Fibroblast of peridontal ligament (primary cell): ENCODE measurements around the gene MSRB3.
"Not testable (repeated sequence)": the region's sequence is repeated elsewhere in the genome, so short reads cannot be mapped to it uniquely, and the experiment has no call there.

Experiments used
- DNase-seq: peaks from one replicate; pipeline ENCODE4 v3.0.0-alpha.2; 2010; ENCODE audit errors: extremely low read depth

MSRB3 gene

DNA sequence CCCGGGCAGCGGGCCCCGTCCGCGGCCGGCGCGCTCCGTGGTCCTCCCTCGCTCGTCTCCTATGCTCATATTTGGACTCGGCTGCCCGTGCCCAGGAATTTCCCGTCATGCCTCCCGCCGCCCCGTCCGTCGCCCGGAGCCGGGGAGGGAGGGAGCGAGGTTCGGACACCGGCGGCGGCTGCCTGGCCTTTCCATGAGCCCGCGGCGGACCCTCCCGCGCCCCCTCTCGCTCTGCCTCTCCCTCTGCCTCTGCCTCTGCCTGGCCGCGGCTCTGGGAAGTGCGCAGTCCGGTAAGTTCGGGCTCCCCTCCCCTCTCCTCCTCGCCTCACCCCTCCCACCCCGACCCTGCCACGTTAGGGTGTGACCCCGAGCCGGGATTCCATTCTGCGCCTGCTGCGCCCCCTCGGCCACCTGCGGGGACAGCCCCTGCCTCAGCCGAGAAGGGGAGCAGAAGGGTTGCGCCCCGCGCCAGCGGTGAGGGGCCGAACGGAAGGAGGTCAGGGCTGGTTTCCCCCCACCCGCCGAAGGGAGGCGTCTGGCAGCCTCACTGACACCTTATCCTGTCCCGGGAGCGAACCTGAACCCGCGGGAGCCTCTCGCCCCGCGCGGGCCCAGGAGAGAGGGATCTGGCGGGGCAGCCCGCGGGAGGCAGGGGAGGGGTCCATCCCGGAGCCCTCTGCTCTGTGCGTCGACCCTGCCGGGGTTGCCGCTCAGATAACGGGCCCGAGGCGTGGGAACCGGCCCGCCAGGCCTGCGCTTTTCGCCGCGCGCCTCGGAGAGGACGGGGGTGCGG, at the start of gene MSRB3:
Gene MSRB3, plus strand, starts transcription at position 108 of the 793 bp plus-strand sequence. CDS start 29,897 bp downstream, outside the sequence.
- peak; percentile 74 for DNase-seq

DNA sequence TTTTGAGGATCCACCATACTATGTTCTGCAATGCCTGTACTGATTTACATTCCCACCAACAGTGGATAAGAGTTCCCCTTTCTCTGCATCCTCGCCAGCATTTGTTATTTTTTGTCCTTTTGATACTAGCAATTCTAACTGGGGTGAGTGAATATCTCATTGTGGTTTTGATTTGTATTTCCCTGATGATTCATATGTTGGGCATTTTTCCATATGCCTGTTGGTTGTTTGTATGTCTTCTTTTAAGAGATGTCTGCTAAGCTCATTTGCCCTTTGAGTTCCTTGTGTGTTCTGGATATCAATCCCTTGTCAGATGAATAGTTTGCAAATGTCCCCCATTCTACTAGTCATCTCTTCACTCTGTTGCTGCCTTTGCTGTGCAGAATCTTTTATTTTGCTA, 49.0 kb upstream of the MSRB3 start:
- DNase-seq: peak; percentile 72

DNA sequence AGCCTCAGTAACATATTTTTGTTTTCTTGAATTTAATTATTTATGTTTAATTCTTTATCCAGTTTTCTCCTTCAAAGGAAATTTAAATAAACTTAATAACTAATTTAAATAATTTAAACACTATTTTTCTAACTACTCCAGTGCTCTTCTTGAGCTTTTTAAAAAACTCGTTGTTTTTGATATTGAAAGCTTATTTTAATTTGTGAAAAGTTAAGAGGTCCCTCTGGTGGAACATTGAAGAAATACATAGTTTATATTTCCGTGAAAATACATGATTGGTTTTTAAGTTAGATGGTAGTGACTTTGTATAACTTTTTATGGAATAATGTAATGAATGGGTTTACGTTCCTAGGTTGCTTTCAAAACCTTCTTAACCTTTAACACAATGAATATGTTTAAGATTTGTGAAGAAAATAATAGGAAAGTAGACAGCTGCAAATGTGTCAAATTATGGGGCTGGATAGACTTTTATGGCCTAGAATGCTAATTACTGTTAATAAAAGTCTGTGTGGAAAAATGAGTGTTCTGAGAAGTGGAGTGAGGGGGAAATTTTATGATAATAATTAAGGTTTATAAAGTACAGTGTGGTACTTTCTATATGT, 45.9 kb upstream of the MSRB3 start:
- peak; percentile 66 for DNase-seq

DNA sequence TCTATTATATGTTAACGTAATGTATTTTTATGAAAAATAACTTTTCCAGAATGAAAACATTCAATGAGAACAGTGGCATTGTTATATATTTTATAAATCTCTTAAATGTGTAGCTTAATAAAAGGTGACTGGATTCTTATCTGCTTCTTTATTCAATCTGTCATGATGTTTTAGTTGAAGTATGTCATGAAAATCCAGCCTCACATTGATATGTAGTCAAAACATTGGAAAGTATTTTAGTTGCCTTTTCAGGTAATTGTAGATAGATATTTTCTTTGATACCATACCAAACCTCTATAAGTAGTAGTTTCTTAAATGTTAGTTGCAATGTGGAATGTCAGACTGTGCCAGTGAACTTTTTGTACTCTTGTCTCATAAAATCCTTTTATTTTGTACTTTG, 41.3 kb upstream of the MSRB3 start:
- DNase-seq: no peak

DNA sequence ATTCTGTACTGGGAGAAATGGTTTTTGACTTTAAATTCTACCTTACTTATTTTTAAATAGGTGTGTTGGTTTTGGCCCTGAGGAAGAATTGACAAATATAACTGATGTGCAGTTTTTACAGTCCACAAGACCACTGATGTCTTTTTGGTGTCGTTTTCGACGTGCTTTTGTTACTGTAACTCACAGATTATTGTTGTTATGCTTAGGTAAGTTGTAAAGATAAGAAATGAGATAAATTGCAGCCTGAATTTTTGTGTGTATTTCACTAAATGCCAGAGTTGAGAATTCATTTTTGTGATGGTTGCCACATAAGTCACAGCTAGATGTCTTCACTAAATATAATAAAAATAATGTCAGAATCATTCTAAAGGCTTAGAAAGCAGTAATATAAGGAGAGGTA, 39.9 kb upstream of the MSRB3 start:
- no peak for DNase-seq

DNA sequence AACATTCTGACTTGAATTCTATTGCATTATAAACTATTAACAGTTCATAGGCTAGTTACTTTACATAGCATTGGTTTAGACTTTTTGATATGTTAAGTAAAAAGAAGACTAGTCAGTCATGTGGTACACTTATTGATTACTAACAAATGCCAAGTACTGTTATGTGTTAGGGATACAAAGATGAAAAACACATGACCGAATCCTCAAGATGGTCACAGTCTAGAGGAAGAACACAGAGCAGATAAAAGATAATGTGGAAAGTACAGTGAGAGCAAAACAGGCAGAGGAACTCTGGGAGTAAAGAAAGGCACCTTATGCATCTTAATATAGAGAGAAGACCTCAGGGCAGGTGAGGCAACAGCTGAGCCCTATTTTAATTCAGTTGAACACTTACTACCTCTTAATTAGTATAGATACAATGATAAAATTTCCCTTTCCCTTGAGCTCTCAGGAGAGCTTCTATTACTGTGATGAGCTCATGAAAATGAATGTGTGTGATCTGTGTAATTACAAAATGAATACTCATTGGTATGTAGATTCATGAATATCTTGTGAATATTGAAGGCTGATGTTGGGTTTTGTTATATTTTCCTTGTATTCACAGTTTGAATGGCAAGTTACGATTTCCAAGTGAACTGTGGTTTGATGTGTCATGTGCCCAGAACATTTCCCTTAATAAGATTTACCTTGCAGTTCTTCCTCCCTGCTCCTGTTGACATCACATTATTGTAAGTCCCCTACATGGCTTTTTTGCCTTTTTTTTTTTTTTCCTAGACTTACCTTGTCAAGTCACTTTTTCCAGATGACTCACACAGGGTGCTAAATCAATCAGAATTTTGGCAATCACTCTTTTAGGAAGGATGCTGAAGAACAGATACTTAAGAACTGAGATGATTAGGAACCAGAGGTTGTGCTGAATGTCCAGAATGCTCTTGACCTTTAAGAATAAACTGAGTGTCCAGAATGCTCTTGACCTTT, 29.5 kb upstream of the MSRB3 start:
- no peak for DNase-seq

DNA sequence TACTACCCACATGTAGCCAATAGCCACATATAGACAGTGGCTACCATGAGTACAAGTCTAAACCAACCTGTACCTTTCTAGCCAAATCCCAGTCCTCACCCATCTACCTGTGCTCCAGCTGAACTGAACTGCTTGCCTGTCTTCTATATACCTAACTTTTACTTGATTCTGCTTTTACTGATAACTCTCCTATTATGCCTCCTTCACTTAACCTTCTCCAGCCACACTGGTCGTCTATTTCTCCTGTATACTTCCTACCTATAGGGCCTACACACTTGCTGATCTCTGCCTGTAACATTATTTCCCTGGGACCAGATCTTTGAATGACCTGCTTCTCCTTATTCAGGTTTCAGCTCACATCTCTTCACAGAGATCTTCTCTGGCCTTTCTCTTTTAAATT, 26.0 kb upstream of the MSRB3 start:
- DNase-seq: no peak

DNA sequence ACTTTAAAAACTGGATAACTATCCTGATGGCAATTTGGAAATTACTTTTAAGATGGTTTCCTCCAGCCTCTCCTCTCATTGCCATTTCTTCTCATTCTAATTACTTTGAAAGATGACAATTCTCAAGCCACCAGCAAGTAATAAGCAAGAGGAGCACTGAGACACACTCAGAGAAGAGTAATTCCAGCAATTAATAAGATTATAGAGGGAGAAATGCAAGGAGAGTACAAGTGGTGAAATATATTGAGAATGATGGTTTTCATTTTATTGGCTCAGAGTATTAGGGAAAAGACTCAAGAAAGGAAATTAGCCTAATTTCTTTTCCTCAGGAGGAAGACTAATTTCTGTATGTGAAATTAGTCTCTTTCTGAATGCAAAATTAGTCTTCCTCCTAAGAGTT, 20.5 kb upstream of the MSRB3 start:
- no peak for DNase-seq

DNA sequence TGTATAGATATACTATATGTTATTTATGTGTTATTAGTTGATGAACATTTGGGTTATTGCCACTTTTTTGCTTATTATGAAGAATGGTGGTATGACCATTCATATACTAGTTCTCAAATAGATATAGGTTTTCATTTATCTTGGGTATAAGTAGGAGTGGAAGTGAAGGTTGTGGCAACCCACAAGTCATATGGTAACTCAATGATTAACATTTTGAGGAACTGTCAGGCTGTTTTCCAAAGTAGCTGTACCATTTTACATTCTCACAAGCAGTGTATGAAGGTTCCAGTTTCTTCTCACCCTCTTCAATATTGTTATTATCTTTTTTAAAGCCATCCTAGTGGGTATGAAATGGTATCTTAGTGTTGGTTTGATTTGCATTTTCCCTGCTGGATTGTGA, 19.0 kb upstream of the MSRB3 start:
- no peak for DNase-seq

DNA sequence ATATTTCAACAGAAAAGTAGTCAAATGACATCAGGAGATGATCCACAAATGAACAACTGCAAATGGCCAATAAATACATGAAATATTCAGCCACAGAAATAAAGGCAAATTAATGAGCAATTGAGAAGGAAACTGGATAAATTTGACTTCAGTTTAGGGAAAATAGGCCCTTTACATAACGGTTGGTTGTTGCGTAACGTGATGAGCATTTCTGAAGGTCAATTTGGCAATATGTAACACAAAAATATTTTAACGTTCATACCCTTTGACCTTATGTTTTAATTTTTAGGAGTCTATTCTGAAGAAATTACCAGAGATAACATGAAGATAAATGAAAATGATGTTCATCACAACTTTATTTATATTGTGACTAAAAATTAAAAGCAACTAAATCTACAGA, 14.7 kb upstream of the MSRB3 start:
- no peak for DNase-seq

DNA sequence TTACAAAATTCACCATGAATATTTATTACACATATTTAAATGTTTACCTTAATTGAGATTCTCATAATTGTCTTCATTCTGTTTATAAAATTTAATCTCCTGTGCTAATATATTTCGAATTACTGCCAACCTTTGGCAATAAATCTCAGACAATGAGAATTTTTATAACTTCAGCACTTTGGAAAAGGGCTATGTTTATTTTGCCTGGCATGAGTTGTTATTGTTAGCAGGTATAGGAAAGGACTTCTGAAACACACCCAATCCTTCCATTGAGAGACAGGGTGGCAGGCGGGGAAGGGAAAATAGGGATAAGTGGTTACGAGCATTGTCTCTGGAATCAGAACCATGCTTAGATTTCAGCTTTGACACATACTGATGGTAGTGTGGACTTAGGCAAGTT, 12.1 kb upstream of the MSRB3 start:
- no peak for DNase-seq

DNA sequence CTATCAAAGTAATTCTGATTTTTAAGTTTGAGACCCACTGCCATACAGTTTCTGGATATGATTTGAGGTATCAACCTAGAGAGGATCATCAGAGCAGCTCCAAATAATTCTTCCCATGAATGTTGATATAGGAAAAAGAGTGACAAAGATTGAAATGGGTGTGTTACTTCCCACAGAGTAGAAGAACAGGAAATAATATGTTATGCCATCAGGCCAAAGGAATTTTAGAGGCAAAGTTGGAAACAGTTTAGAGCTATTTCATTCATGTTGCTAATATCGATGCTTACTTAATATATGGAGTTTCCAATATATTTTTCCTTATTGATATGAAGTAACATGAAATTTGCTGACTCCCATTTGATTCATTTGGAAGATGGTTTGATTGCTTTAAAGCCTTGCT, 8.9 kb upstream of the MSRB3 start:
- peak; percentile 9 for DNase-seq

DNA sequence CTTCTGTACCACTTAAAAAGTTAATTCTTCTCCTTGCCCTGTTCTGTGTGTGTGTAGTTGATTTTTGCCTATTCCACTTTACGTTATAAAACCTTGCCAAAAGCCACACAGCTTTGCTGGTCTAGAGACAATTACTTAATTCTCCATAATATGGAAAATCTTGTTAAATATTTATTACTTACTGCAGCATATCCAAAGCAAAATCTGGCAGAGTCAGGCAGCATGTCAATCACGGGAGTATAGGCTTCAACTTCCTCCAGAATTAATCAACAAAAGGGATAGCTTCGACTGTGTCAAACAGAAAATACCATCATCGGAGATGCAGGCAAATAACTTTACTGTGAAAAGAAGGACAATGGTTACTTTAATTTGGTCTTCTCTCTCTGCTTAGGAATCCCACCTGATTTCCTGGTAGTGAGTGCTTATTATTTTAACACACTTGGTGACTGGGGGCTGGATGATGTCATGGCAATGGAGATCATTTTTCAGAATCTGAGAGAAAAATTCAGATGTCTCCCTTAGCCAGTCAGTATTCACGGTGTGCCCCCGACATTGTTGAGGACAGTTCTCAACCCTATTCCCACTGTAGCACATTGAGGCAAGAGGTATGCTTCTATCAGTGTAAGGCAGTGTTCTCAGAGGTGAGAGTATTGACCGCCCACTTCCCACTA, 3.7 kb upstream of the MSRB3 start:
- DNase-seq: no peak

DNA sequence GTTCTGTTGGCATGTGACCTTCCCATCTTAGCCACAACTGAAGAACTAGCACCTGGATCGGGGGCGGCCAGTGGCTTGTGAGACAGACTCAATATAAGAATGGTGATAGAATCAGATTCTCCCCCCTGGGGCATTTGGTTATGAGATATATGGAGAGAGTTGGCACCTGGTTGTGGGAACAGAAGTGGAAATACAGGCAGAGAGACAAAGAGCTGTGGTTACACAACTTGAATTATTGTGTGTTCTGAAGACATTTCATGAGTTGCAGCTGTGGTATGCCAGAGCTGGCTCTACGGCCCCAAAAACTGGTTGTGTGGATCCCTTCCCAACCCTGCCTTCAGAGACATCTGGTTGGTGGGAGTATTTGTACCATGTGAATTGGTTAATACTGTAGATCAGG, 2.9 kb upstream of the MSRB3 start:
- no peak for DNase-seq

DNA sequence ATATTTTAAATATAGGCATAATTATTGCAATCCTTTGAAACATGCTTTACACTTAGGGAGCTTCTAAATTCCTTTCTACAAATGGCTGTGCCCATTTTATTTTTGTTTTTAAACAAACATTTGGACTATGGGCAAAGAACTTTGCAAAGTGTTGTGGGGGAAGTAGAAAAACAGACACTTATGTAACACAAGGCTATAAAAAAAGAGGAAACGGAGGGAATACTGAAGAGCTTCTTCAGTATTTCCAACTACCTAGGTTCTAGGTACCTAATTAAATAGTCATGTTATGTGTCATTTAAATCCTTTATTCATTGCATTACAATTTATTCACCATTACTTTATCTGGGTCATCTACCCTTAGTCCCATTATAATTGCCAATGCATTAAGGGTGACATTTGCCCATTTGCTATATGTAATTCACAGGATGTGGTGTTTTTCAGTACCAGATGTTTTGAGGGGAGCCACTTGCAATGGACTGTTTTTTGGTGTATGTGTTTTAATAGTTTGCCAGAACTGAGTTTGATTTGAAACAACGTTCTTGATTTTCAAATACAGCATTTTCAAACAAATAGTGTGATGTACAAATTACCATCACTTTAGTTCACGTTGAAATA, 1.5 kb upstream of the MSRB3 start:
- no peak for DNase-seq

DNA sequence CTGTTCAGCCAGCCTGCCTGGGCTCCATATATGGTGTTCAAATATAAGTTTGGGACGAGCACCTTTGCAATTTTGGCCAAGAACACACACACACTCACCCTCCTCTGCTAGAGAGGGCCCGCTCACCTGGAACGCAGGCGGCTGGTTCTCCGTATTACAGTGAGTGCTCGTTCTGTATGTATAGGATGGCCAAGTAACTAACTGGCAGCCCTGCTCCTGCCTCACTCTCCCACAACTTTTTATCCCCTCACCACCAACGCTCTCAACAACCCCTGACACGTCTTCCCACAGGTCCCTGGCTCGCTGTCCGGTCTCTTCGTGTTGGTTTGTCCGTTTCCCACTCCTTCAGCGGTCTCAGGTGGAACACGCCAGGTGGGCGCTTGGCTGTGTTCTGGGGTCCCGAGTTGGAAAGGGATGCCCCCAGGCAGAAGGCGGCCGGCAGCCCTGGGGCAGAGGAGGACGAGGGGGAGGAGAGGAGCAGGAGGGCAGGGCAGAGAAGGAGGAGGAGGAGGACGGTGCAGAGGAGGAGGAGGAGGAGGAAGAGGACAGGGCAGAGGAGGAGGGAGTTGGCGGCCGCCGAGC, 398 bp upstream of the MSRB3 start:
- peak; percentile 7 for DNase-seq

DNA sequence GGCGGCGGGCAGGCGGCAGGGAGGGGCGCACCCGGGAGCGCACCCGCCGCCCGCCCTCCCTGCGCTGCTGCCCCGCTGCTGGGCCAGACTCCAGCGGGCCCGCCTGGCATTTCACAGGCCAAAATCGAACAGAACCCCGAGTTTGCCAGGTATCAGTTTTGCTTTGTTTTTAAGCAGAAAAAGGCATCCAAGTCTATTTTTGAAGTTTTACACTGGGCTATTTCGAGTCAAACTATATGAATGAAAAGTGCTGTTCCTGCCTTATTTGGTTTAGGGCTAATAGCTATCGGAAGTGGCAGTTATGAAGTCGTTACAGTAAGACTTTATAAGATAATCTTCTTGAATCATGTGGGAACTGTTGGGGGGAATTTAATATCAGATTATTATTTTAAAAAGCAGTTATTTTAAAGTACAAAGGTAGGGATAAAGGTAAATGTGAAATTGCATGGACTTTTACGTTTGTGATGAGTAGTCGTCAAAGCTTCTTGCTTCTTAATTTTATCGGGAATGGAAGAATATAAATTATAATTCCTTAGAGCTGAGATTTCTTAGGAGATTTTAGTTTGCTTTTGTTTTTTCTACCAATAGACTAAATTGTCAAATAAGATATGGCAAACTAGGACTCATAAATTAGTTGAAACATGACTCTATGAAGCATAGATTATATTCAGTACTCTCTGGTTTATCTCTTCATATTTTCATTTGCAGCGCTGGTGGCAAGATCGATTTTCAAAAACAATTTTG, 1.1 kb downstream of the MSRB3 start:
- peak; percentile 38 for DNase-seq

DNA sequence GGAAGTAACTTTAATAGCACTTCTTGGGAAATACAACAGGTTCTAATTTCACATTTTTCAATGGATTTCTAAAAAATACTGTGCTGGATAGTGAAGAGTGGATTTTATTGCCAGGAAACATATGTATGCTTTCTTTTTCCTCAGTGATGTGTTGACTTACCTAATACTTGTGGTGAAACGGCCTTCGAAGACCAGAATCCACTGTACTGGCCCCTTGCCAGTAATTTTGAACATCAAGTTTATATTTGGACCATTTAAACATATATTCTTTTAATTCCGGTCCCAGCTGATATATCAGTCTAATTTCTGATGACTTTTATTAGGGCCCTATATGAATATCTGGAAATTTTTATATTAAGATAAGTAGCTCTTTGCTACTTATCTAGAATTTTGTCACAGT, 1.8 kb downstream of the MSRB3 start:
- peak; percentile 43 for DNase-seq

DNA sequence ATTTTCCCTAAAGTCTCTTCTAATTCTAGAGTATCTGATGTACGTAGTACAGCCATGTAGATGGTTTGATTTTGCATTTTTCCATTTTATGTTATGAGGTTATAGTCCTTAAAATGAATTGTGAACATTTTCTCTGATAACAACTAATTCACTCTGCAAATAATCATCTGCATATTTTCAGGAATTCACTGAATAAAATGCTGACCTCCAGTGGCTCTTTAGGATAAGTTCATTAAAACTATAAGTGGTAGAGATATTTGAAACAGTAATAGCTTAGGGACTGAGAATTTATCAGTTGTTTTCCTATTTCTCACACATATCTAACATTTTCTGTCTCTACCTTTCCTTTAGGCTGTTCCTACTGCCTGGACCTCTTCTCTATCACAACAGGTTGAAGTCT, 4.4 kb downstream of the MSRB3 start:
- peak; percentile 18 for DNase-seq

DNA sequence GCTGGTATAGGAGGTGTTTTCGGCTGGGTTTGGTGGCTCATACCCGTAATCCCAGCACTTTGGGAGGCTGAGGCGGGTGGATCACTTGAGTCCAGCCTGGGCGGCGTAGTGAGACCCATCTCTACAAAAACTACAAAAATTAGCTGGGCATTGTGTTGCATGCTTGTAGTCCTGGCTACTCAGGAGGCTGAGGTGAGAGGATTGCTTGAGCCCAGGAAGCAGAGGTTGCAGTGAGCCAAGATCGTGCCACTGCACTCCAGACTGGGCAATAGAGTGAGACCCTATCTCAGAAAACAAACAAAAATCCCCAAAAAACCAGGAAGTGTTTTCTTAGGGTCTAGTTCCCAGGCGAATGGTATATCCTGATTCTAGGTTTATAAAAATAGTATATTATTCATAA, 7.0 kb downstream of the MSRB3 start:
- DNase-seq: not testable (repeated sequence)
